Measurements from ENCODE around the gene ARHGEF17.
"Not testable (repeated sequence)": the region's sequence is repeated elsewhere in the genome, so short reads cannot be mapped to it uniquely, and the experiment has no call there.

ARHGEF17 gene

DNA sequence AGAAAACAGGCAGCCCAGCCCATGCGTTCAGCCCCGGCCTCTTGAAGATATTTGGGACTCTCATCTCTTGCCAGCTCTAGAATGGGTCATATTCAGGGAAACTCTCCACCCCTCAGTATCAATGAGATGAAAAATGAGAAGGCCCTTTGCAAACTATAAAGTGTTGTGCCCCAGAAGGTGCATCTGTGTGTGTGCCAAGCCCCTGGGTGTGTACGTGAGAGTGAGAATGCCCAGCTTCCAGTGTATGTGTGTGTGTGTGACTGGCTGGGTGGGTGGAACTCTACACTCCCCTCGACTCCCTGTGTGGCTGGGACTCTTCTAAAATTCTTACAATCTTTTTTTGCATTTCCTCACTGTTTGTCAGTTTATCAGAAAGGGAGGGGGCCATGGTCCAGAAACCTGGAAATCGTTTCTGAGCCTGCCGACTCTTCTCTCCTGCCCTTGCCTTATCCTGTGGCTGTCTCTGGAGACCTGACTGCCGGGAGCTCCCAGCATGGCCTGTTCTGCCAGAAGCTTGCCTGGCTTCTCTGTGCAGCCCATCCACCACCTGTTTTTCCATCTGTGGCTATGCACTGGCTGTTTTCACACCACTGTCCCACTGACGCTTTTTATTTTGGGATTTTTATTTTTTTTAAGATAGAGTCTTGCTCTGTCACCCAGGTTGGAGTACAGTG lies 34.7 kb upstream of the ARHGEF17 start:
- no peak for DNase-seq (ENCODE audit: low read depth)

GRCh38 chr11:73274191-73274590 lies 33.9 kb upstream of the ARHGEF17 start:
- not testable (repeated sequence) for DNase-seq (ENCODE audit: low read depth)

DNA sequence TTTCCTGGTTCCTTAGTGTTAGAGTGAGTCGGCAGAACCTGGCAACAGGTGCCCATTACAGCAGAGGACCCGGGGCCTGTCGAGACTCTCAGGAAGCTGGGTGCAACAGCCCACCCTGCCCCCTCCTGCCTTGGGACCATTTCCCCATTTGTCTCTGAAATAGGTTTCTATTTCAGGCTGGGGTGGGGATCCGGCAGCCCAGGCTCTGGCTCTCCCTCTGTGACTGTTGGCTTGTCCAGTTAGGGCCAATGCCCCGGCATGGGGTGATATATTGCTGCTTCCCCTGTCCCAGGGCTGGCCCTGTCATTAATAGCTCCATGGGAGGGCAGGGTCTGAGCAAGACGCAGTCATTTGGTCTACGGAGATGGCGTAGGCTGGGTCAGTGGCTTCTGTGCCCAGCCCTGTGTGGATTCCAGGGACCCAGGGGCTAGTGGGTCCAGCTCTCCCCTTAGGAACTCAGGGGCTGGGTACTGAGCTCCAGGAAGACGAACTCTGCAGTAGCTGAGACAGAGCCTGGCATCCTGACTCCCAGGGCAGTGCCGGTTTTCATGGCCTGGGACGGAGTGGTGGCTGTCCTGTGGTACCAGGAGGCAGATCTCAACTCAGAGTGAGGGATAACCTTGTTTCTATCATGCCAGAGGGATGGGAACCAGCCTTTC lies 33.2 kb upstream of the ARHGEF17 start:
- DNase-seq (ENCODE audit: low read depth) = no peak

GRCh38 chr11:73275381-73275750 lies 32.7 kb upstream of the ARHGEF17 start:
- DNase-seq (ENCODE audit: low read depth) = no peak

- no peak for DNase-seq (ENCODE audit: low read depth)
These were observed 30.6 kb upstream of the ARHGEF17 start for GRCh38 chr11:73277467-73277866.

- DNase-seq (ENCODE audit: low read depth) = no peak
These were observed 27.4 kb upstream of the ARHGEF17 start for GRCh38 chr11:73280626-73281025.

DNA sequence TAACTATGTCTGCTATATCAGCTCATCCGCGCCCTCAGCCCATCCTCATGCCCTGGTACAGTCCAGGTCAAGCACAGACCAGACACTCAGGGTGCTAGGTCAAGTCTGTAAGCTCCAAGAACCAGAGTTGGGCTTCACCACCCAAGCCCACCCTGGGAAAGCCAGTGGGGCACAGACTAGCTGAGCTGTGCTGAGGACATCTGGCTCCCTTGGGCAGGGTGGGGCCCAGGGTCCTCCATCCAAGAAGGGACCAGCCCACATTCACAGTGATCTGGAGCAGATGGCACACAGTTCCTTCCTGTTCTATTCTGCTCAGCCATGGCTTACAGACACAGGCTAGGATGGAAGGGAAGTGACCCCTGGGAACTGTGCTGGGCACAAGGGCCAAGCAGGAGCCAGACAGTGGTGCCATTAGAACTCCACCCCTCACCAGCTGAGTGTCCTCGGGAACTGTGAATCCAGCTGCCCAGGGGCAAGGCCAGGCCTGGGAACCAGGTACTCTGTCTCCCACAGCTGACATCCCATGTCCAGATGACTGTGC lies 26.8 kb upstream of the ARHGEF17 start:
- DNase-seq (ENCODE audit: low read depth) = no peak

GRCh38 chr11:73281796-73282660 lies 26.0 kb upstream of the ARHGEF17 start:
- no peak for DNase-seq (ENCODE audit: low read depth)

DNA sequence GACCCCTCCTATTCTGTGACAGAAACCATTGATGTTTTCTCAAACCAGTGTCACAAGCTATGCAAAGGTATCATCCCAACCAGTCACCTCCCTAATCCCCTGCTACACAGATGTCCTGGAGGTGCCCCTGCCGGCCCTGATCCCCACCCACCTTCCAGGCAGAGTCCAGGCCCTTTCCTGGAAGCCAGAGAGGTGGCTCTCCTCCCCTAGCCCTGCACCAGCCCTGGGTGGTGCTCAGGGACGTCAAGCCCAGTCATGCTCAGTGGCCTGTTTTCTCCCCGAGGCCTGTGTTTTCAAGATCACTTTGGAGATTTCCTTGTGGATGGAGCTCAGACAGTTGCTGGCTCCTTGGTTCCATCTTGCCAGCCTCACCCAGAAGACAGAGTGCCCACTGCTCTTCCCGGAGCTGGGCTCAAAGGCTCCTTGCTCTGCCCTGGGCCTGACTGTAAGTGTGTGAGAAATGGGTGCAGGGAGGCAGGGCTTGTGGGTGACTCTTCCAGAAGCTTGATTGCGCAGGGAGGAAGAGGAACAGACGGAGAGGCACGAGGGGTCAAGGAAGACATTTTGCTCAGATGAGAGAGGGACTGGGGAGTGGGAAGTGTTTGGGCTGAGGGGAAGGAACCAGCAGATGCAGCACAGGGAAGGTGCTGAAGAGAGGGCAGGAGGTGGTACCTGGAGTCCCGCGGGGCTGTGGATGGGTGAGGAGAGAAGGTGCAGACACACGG lies 24.6 kb upstream of the ARHGEF17 start:
- DNase-seq (ENCODE audit: low read depth) = no peak

DNA sequence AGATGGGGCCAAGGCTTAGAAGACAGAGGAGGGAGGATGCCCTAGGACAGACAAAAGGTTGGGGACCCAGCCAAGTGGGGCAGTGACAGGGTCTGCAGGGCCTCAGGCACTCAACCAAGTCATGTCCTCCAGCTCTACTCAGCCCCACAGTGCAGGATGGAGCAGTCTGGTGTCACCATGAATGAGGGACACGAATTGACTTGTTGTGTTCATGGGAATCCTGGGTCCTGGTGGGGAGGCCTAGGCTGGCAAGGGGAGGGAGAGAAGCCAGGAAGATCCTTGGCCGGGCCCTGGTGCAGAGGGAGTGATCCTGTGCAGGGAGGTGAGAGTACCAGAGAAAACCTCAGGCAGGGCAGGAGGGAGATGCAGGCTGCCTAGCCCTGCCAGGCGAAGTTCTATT lies 24.0 kb upstream of the ARHGEF17 start:
- no peak for DNase-seq (ENCODE audit: low read depth)

GRCh38 chr11:73285721-73286120 lies 22.4 kb upstream of the ARHGEF17 start:
- DNase-seq (ENCODE audit: low read depth) = no peak

- no peak for DNase-seq (ENCODE audit: low read depth)
These were observed 21.8 kb upstream of the ARHGEF17 start for GRCh38 chr11:73286240-73286810.

- no peak for DNase-seq (ENCODE audit: low read depth)
These were observed 20.5 kb upstream of the ARHGEF17 start for GRCh38 chr11:73287400-73288101.

DNA sequence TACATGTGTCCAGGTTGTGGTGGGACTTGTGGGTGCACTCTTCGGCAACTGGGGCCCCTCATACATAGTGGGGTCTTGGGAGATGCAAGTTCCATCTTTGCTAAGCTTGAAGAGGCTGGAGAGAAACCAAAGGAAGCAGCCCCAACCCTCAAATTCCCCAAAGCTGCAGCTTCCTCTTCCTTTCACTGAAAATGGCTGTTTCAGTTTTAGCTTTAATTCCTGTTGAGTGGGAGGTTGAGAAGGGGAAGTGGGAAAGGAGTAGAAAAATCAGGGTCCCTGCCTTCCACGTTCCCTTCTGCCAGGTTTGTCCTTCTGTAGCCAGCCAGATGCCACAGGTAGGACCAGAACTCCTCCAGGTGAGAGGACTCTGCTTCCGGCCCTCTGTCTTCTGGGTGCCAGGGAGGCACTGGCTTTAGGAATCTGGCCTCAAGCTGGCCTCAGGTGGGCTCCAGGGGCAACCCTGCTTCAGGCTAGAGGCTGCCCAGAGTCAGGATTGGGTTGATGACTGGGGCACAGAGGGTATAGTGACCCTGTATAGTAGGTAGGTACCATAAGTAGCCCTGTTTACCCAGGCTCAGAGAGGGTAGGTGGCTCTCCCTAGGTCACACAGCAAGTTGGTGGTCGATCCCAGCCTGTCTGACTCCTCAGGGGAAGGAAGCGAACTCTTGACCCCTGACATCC lies 19.7 kb upstream of the ARHGEF17 start:
- DNase-seq (ENCODE audit: low read depth) = no peak

DNA sequence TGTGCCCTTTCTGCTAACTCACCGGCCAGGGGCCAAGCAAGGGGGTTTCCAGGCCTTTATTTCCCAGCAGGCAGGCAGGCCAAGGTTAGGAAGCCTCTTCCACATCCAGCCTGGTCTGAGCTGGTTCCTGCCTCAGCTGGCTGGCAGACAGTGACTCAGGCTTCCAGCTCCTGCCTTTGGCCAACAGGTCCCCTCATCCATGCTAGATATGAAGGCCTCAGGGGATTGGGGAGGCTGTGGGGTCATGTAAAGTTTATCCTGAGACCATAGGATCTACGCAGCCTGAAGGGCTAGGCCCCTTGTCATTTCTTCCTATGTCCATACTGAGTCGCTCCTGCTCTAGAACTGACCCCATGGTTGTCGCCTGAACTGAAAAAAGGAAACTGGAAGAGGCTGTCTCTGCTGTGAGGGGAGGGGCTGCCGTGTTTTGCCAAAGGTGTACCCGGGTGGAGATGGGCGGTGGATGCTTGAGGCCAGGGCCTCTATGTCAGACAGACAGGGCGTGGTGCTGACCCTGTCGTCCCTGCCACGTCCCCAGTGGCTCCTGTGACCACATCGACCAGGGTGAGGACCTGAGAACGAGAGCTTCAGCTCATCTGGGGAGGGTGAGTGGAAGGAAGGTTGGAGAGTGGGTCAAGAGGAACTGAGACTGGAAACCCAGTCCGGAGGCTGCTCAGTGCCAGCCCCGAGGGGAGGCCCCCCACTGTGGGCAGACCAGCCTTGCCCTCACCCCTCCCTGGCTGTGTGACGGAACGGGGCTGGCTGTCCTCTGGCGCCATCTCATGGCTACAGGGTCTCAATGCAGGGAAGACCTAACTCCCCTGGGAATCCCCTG lies 19.0 kb upstream of the ARHGEF17 start:
- DNase-seq (ENCODE audit: low read depth) = peak; percentile 35

DNA sequence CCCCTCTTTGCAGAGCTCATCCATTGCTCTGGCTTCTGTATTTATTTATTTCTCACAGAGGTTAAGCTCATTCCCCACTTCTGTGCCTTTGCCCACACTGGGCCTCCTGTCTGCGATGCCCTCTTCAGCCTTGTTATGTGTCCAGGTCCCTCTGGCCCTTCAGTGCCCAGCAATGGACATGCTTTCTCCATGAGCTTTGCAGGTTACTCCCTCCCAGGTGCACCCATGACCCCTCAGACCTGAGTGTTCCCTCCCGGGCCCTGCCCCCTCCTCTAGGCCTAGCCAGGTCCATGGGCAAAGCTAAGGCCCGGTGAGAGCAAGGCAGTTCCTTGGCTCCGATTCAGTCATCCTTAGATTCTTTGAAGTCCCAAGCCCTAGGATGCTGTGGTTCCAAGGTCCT lies 17.5 kb upstream of the ARHGEF17 start:
- no peak for DNase-seq (ENCODE audit: low read depth)

DNA sequence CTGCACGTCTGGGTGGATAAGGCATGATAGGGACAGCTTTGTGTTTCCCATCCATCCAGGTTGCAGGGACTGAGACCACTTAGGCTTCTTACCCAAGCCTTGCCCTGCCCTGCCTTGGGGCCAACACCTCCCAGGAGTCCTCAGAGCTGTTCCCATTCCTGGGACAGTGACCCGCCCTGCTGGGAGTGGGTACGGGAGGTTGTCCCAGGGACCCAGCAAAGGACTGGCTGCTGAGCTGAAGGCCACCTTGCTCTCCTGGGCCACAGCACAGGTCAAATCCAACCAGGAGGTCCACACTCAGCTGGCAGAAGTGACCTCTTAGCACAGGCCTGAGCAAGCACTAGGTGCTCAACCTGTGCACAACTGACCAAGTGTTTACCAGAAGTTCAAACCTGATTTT lies 16.9 kb upstream of the ARHGEF17 start:
- DNase-seq (ENCODE audit: low read depth) = no peak

DNA sequence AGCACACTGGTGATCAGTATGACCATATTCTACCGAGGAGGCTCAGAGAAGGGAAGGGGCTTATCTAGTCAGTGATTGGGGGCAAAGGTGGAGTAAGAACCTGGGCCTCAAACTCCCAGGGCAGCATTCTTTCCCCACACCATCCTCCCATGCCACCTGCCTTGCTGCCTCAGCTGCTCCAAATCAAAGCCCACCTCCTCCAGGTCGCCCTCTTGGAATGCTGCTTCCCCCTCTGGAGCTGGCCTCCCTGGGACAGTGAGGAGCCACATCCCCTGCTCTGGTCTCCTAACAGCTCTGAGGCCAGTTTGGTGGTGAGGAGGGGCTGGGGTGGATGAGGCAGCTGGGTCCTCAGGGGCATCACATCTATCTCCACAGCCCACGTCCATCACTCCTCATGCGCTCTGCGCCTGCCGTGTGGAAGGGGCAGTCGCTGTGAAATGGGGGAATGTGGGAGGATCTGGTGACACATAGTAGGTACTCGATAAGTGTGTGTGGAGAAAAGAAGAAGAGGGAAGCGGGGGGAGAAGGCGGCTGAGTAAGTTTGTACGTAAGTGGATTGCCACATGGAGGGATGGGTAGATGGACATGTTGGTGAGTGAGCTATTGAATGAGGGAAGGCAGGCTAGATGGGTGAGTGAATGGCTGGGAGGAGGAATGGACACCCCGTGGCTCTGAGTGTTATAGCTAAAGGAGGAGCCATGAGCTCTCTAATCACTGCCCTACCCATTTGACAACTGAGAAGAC lies 16.1 kb upstream of the ARHGEF17 start:
- no peak for DNase-seq (ENCODE audit: low read depth)

DNA sequence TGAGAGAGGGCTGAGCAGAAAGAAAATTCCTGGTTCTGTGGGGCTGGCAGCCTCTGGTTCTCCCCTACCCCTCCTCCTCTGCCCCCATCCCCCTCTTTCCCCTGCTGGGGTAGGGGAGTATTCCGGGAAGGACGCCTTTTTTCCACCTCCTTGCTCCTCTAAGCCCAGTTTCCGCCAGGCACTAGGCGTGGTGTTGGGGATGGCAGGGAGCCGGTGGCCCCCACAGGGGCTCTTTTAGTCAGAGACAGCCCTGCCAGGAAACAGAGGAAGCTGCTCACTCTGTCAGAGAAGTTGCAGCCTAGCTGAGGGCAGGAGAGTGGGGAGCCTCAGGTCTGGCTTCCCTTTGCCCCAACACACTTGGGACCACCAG lies 15.6 kb upstream of the ARHGEF17 start:
- no peak for DNase-seq (ENCODE audit: low read depth)

Data from HS-5 (cell line).